Measurements from ENCODE around the gene DCBLD2.

DNA sequence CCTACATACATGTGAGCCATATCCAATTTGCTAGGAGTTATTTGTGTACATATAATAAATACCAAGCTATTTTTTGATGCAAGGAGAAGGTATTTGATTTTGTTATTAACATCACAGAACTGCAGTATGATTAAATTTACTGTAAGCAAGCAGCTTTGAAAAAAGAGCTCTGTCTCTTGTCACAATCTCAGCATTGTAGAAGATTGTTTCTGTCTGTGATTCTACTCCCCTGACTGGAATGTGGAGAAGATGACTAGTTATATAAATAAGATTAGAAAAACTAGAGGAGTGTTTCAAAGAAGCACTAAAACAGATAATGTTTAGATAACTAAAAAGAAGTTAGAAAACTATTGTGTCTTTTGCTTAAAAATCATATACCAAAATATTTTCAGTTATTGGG lies 17.1 kb upstream of the DCBLD2 start:
- TF ChIP-seq, protein P1, sequence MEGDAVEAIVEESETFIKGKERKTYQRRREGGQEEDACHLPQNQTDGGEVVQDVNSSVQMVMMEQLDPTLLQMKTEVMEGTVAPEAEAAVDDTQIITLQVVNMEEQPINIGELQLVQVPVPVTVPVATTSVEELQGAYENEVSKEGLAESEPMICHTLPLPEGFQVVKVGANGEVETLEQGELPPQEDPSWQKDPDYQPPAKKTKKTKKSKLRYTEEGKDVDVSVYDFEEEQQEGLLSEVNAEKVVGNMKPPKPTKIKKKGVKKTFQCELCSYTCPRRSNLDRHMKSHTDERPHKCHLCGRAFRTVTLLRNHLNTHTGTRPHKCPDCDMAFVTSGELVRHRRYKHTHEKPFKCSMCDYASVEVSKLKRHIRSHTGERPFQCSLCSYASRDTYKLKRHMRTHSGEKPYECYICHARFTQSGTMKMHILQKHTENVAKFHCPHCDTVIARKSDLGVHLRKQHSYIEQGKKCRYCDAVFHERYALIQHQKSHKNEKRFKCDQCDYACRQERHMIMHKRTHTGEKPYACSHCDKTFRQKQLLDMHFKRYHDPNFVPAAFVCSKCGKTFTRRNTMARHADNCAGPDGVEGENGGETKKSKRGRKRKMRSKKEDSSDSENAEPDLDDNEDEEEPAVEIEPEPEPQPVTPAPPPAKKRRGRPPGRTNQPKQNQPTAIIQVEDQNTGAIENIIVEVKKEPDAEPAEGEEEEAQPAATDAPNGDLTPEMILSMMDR (conservative IDR thresholded peaks at IDR 0.05; ENCODE audit: low read depth, low read length) = no peak
- no peak for TF ChIP-seq EZH2 (IDR thresholded peaks at IDR 0.05; ENCODE audit: borderline replicate concordance, low read depth, low read length, poor library complexity, severe bottlenecking)
